A673 (cell line): Measurements from ENCODE around the gene MYL6B.

Source experiments
- CTCF ChIP-seq: fragments of 300-800, 200-600 bp; sonication (generic); conservative IDR thresholded peaks from 2 replicates; pipeline ENCODE4 v1.5.1; 2017; ENCODE audit warnings: low read depth, mild to moderate bottlenecking, antibody characterized with exemption, low read length, moderate library complexity, mixed read lengths
- EZH2 ChIP-seq: fragments of 200-600 bp; sonication (generic); IDR thresholded peaks from 2 replicates; pipeline ENCODE4 v1.6.1; 2017; ENCODE audit warnings: borderline replicate concordance, low read depth, mild to moderate bottlenecking, mixed read lengths, antibody characterized with exemption, low read length; ENCODE audit not compliant: poor library complexity, severe bottlenecking

- TF ChIP-seq CTCF (no peak), EZH2 (no peak)
Measured at GRCh38 chr12:56104815-56105608, 47.4 kb upstream of the MYL6B start.
